PC-9 (cell line): ENCODE data around the gene TULP4. TPM values are rescaled to one million over a fixed set of nuclear protein-coding genes. Genes with fewer than 3 reads are reported as not detected.
A peak's percentile ranks its signal among the peaks of the same experiment; 100 is the strongest.
"Not testable (repeated sequence)": the region's sequence is repeated elsewhere in the genome, so short reads cannot be mapped to it uniquely, and the experiment has no call there.

Experiments
- BruUV-seq: library from RNA; stranded (reverse); fragments of 400-500 nt; replicated peaks from 2 replicates; lab custom pipeline; 2021; lab: Mats Ljungman, UMichigan
- CTCF ChIA-PET: fragments of 300-600 bp; sonication (Branson Sonifier 250); formaldehyde crosslinking; loops from one replicate; lab custom pipeline; 2022; ENCODE audit warnings: antibody characterized with exemption; lab: Charles Lee
- POLR2A ChIA-PET: fragments of 300-600 bp; sonication (Branson Sonifier 250); formaldehyde crosslinking; loops from one replicate; lab custom pipeline; 2022; ENCODE audit warnings: antibody characterized with exemption; ENCODE audit not compliant: unreplicated experiment; lab: Charles Lee
- DNase-seq, 2 experiments: peaks; one replicate each; pipeline versions ENCODE4 v3.0.0 to v3.0.0-alpha.2; 2015 to 2022; ENCODE audit warnings: mixed read lengths in 1 of 2
- H2AFZ ChIP-seq: fragments of 200-600 bp; sonication (generic); 2 replicates; pipeline ENCODE4 v1.8.1; 2017; ENCODE audit warnings: antibody characterized with exemption
- H3F3A ChIP-seq: fragments of 200-600 bp; sonication (generic); 2 replicates; pipeline ENCODE4 v1.8.1; 2017; ENCODE audit warnings: antibody characterized with exemption, mild to moderate bottlenecking, low read depth; ENCODE audit not compliant: insufficient read depth
- H3K27ac ChIP-seq: fragments of 200-600 bp; sonication (generic); 2 replicates; pipeline ENCODE4 v1.6.1; 2016; ENCODE audit warnings: mixed run types
- H3K27me3 ChIP-seq: fragments of 200-600 bp; sonication (generic); 2 replicates; pipeline ENCODE4 v1.6.1; 2016; ENCODE audit warnings: low read depth, mixed run types; ENCODE audit not compliant: insufficient read depth
- H3K36me3 ChIP-seq: fragments of 200-600 bp; sonication (generic); 2 replicates; pipeline ENCODE4 v1.6.1; 2016; ENCODE audit warnings: low read depth, mixed run types
- H3K4me1 ChIP-seq: fragments of 200-600 bp; sonication (generic); replicated peaks from 2 replicates; pipeline ENCODE4 v1.6.1; 2016; ENCODE audit warnings: mixed run types; ENCODE audit not compliant: insufficient read depth
- H3K4me2 ChIP-seq: fragments of 200-600 bp; sonication (generic); 2 replicates; pipeline ENCODE4 v1.6.1; 2017; ENCODE audit warnings: mixed run types
- H3K4me3 ChIP-seq: fragments of 200-600 bp; sonication (generic); 2 replicates; pipeline ENCODE4 v1.6.1; 2016; ENCODE audit warnings: mixed run types
- H3K79me2 ChIP-seq: fragments of 200-600 bp; sonication (generic); 2 replicates; pipeline ENCODE4 v1.6.1; 2017; ENCODE audit warnings: low read depth, mixed run types
- H3K9me2 ChIP-seq: fragments of 200-600 bp; sonication (generic); 2 replicates; pipeline ENCODE4 v1.8.1; 2017; ENCODE audit warnings: mild to moderate bottlenecking; ENCODE audit not compliant: insufficient read depth
- H3K9me3 ChIP-seq: fragments of 200-600 bp; sonication (generic); 2 replicates; pipeline ENCODE4 v1.8.1; 2016; ENCODE audit warnings: low read depth; ENCODE audit not compliant: insufficient read depth
- H4K20me1 ChIP-seq: fragments of 200-600 bp; sonication (generic); 2 replicates; pipeline ENCODE4 v1.8.1; 2017; ENCODE audit not compliant: insufficient read depth
- CTCF ChIP-seq: fragments of 200-600 bp; sonication (generic); conservative IDR thresholded peaks from 2 replicates; pipeline ENCODE4 v1.6.1; 2017; ENCODE audit warnings: mixed run types, antibody characterized with exemption, mild to moderate bottlenecking, moderate library complexity
- EZH2 ChIP-seq: fragments of 200-600 bp; sonication (generic); IDR thresholded peaks from 2 replicates; pipeline ENCODE4 v1.8.0; 2017; ENCODE audit warnings: antibody characterized with exemption, low read depth
- intact Hi-C: fragments of 100-400 bp; cut with micrococcal nuclease; formaldehyde crosslinking; loops from one replicate; pipeline ENCODE4 v1.10.0; 2022; ENCODE audit not compliant: unreplicated experiment
- total RNA-seq: library from RNA; stranded (reverse); gene quantifications from 2 replicates; pipeline ENCODE4 v1.2.3, GENCODE V29; 2021

TULP4 gene
- total RNA-seq, 1 experiment from 2014 or later: 34.0 TPM

- Histone ChIP-seq H3K9me3 (peaks cover 9% of the 10 kb centered on the region; the same call in 1 of the 2 replicates), H3K4me2 (no peak overlapping the region), H3K4me1 (no peaks in the 10 kb centered on the region), H3K27me3 (no peaks in the 10 kb centered on the region), H3K27ac (no peak overlapping the region), H3K9me2 (no peaks in the 10 kb centered on the region), H3K79me2 (peaks cover 2% of the 10 kb centered on the region; the same call in 1 of the 2 replicates), H3K4me3 (no peak overlapping the region), H4K20me1 (no peaks in the 10 kb centered on the region; the same call in 1 of the 2 replicates), H3F3A (no peaks in the 10 kb centered on the region), H2AFZ (no peak overlapping the region), H3K36me3 (0 out of 2 replicates have a peak, but pooled peaks cover 1% of the 10 kb centered on the region)
- no peak for TF ChIP-seq CTCF
- TF ChIP-seq EZH2: no peak
- CTCF ChIA-PET: no interaction called here
- no peak for DNase-seq
- no TSS peak for BruUV-seq
- POLR2A ChIA-PET: no interaction called here
- intact Hi-C loops: no loop called here
Measured at GRCh38 chr6:158398252-158399024, 86.2 kb downstream of the TULP4 start.

DNA sequence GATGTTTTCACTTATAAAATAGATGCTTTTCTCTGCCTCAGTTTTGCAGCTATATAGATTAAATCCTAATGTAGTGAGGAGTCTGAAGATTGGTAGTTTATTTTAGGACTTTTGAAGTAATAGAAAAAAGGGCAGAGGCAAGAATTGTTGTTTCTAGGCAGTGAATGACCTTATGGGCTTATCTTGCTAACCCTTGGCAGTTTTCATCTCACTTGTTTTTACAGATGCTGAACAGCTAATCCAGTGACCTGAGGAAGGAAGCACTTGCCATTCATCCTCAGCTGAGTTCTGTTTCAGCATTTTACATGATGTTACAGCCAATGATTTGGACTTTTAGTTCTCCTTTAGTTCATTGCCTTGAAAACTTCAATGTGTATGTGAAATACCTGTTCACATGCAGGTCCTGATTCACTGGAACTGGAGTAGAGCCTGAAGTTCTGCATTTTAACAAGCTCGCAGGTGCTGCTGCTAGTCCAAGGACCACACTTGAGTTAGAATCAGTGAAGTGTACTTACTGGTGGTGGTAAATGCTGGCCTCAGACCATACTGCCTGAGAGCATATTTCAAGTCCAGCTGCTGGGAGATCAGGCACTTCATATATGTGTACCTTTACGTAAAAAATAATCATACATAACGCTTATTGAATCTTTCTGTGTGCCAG lies 86.9 kb downstream of the TULP4 start:
- no peak for DNase-seq
- ChIA-PET POLR2A (no interaction called here), CTCF (no interaction called here)
- no peaks in the 10 kb centered on the region for H3K9me2 ChIP-seq
- 0 out of 2 replicates have a peak, but pooled peaks cover 2% of the 10 kb centered on the region for H3K9me3 ChIP-seq
- H3K4me1 ChIP-seq: no peaks in the 10 kb centered on the region
- H3K4me2 ChIP-seq: no peak overlapping the region
- H4K20me1 ChIP-seq: no peaks in the 10 kb centered on the region; the same call in 1 of the 2 replicates
- no peaks in the 10 kb centered on the region for H3K27me3 ChIP-seq
- intact Hi-C loops: no loop called here
- no peak for TF ChIP-seq CTCF
- no peak for TF ChIP-seq EZH2
- no TSS peak for BruUV-seq
- no peak overlapping the region for H3K27ac ChIP-seq
- H3K36me3 ChIP-seq: no peaks in the 10 kb centered on the region
- H3K4me3 ChIP-seq: no peak overlapping the region
- H2AFZ ChIP-seq: no peak overlapping the region
- no peaks in the 10 kb centered on the region for H3F3A ChIP-seq
- peaks cover 2% of the 10 kb centered on the region; the same call in 1 of the 2 replicates for H3K79me2 ChIP-seq

GRCh38 chr6:158402184-158402583 lies 89.9 kb downstream of the TULP4 start:
- CTCF ChIA-PET: interaction anchor here (0.6 to 0.7 kb wide), 2 partner anchors 16 to 137 kb away, joined by 3 to 7 read pairs; no protein-coding TSS in a partner anchor
- POLR2A ChIA-PET: no interaction called here

GRCh38 chr6:158405321-158405831 lies 93.1 kb downstream of the TULP4 start:
- H3K9me3 ChIP-seq, POLR2A ChIA-PET, BruUV-seq, H2AFZ ChIP-seq, H3K27me3 ChIP-seq, H3K27ac ChIP-seq, intact Hi-C loops, H3F3A ChIP-seq, H3K4me1 ChIP-seq, H3K4me2 ChIP-seq, H4K20me1 ChIP-seq, H3K9me2 ChIP-seq, CTCF ChIA-PET, H3K36me3 ChIP-seq, H3K79me2 ChIP-seq, H3K4me3 ChIP-seq: not testable (repeated sequence)
- DNase-seq: peak; percentile 34 to 46

More at GRCh38 chr6:158402184-158402583, 89.9 kb downstream of the TULP4 start:
- no TSS peak for BruUV-seq
- peaks cover 6% of the 10 kb centered on the region; the same call in 1 of the 2 replicates for H3F3A ChIP-seq
- no peaks in the 10 kb centered on the region for H3K36me3 ChIP-seq
- H3K4me3 ChIP-seq: no peak overlapping the region
- intact Hi-C loops: no loop called here
- H2AFZ ChIP-seq: no peak overlapping the region
- H3K79me2 ChIP-seq: peaks cover 2% of the 10 kb centered on the region; the same call in 1 of the 2 replicates
- H3K27ac ChIP-seq: no peak overlapping the region
- H3K4me2 ChIP-seq: no peak overlapping the region
- TF ChIP-seq CTCF: no peak
- no peak for TF ChIP-seq EZH2
- no peaks in the 10 kb centered on the region; the same call in 1 of the 2 replicates for H4K20me1 ChIP-seq
- no peaks in the 10 kb centered on the region for H3K27me3 ChIP-seq
- H3K9me3 ChIP-seq: no peaks in the 10 kb centered on the region
- no peak for DNase-seq
- peaks cover 5% of the 10 kb centered on the region; the same call in 1 of the 2 replicates for H3K4me1 ChIP-seq
- H3K9me2 ChIP-seq: no peaks in the 10 kb centered on the region
